DOHH2 (cell line): ENCODE results near the gene JADE1.

ENCODE experiments used
- CTCF ChIP-seq: fragments of 200-600 bp; sonication (generic); IDR thresholded peaks from one replicate; pipeline ENCODE4 v1.5.1; 2014; ENCODE audit warnings: antibody characterized with exemption, mild to moderate bottlenecking, low read depth, low read length; ENCODE audit not compliant: poor library complexity, severe bottlenecking
- EZH2phosphoT487 ChIP-seq: fragments of 200-600 bp; sonication (generic); IDR thresholded peaks from 2 replicates; pipeline ENCODE4 v1.6.1; 2017; ENCODE audit warnings: borderline replicate concordance, mild to moderate bottlenecking, antibody characterized with exemption, low read length, moderate library complexity, mixed read lengths

- no peak for TF ChIP-seq CTCF
- no peak for TF ChIP-seq EZH2phosphoT487
These were observed 5.7 kb upstream of the JADE1 start for GRCh38 chr4:128803783-128804182.
